HG02588 (cell line): ENCODE results near the gene ATP2C2.

ENCODE experiments used
- ATAC-seq: cut with Tn5 transposase; IDR thresholded peaks from one replicate; pipeline ENCODE4 v1.9.1; 2021; ENCODE audit warnings: mild to moderate bottlenecking, moderate library complexity; ENCODE audit not compliant: unreplicated experiment

ATP2C2 gene

GRCh38 chr16:84509032-84509950, 141.0 kb downstream of the ATP2C2 start:
- ATAC-seq: no peak

GRCh38 chr16:84511180-84511800, 143.0 kb downstream of the ATP2C2 start:
- ATAC-seq: no peak

- ATAC-seq: no peak
Measured at GRCh38 chr16:84511831-84512230, 143.5 kb downstream of the ATP2C2 start.

- ATAC-seq: no peak
Measured at GRCh38 chr16:84513123-84513522, 144.8 kb downstream of the ATP2C2 start.

GRCh38 chr16:84513666-84514065, 145.3 kb downstream of the ATP2C2 start:
- no peak for ATAC-seq
